ENCODE results near the gene ANKRA2. TPM values are rescaled to one million over a fixed set of nuclear protein-coding genes. Genes with fewer than 3 reads are reported as not detected.

ANKRA2 gene
- total RNA-seq, 2 donors from 2014 or later = 19.1 to 19.7 TPM

- no peak for DNase-seq (ENCODE audit: low spot score)
- intact Hi-C loops (cut with DNase I) = no loop called here
Measured at GRCh38 chr5:73564018-73564417, 1.4 kb downstream of the ANKRA2 start.

DNA sequence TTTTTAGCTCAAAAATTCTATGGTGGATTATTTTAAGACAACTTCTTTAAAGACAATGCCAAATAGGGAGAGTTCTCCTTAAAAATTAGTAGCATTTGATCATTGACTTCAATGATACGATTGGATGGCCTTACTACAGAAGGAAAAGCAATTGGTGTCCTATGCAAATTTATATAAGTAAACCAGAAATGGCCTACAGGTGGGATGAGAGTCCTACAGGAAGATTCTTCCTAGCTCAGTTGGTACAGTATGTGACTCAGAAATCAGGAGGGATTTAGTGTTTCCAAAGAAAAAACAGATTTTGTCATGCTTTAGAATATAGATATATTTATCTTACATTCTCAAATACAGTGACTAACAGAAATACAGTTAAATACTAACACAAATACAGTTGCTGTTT lies 6.5 kb downstream of the ANKRA2 start:
- intact Hi-C loops (cut with DNase I) = no loop called here
- no peak for DNase-seq (ENCODE audit: low spot score)

DNA sequence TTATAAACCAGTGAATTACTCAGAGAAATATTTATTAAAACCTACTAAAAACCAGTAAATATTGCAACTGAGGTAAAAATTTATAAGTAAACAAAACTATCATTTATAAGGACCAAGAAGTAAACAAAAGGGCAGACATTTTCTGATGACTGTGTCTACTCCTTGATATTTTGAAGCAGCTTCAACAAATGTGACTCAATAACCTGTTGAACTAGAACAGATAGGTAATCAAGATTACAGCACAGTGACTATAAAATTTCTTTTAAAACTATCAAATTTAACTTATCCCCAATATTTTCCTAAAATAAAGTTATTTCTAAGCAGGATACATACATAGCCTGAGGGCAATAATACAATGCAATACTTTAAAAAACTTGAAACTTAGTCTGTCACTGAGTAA lies 12.8 kb downstream of the ANKRA2 start:
- no peak for DNase-seq (ENCODE audit: low spot score)
- intact Hi-C loops (cut with DNase I) = no loop called here

- intact Hi-C loops (cut with DNase I) = no loop called here
- no peak for DNase-seq (ENCODE audit: low spot score)
Measured at GRCh38 chr5:73550016-73550415, 15.4 kb downstream of the ANKRA2 start.

DNA sequence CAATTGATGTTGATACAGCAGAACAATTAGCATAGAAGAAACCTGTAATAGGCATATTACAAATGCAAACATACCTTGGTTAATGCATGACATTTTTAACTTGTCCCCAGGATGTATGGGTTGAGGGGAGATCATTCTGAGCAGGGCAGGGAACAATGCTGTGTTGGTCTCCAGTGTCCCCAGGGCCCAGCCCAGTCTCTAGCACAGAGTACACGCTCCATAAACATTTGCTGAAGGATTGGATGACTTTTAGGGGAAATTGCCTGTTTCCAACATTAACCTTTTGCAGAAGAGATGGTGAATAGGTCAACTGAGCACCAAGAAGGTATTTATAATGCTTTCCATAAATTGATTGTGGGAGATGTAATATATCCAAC lies 20.0 kb downstream of the ANKRA2 start:
- intact Hi-C loops (cut with DNase I) = no loop called here
- DNase-seq (ENCODE audit: low spot score) = no peak

DNA sequence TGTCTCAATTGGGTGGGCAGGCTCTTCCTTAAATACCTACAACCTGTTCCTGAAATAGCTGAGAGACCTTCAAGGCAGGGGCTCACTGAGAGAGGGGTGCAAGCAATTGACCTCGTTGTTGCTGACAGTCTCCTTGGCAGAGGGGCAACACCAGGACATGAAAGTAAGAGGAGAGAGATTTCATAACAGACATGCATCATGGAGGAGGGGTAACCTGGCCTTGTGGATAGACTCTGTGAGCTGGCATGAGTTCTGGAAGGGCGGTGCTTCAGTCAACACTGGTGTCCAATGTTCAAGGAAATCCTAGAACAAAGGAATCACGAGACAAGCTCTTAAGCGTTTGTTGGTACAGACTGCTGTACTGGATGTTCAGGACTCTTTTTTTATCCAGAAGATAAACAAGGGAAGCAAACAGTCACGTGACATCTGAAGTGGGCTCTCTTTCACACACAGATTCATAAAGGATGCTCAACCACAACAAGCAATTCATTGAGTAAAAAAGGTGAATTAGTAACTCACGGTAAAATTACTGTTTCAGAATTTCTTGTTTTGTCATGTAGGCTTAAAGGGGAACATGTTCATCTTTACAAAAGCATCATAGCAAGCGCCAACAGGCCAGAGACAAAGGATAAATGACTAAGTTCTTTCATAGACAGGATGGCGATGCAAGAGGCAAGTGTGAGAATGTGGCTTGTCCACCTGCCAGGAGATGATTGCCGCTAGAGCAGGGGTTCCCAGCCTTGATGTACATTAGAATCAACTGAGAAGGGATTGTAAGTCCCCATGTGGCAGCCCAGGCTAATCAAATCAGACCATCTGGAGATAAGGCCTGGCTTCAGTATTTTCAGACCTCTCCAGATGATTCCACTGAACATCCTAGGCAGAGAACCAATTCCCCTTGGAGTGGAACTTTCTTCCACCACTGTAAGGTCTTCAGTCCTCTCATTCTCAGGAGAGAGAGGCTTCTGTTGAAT lies 20.7 kb downstream of the ANKRA2 start:
- intact Hi-C loops (cut with DNase I) = no loop called here
- DNase-seq (ENCODE audit: low spot score) = no peak

DNA sequence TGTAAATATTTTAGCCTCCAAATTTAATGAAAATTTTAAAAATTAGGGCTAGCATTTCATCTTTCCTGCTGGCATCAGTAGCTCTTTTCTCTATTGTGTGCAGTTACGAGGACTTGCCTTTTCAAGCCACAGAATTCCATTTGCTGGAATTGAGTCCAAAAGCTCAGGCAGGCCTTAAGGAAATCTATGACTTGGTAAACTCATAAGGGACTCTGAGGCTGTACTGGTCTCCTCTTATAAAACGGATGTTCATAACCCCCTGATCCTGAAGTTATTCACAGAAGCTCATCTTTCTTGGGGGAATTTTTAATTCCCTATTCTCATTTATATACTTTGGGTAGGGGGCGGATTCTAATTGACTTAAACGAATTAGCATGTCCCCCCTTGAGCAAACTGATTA lies 23.4 kb downstream of the ANKRA2 start:
- DNase-seq (ENCODE audit: low spot score) = no peak
- intact Hi-C loops (cut with DNase I) = no loop called here

DNA sequence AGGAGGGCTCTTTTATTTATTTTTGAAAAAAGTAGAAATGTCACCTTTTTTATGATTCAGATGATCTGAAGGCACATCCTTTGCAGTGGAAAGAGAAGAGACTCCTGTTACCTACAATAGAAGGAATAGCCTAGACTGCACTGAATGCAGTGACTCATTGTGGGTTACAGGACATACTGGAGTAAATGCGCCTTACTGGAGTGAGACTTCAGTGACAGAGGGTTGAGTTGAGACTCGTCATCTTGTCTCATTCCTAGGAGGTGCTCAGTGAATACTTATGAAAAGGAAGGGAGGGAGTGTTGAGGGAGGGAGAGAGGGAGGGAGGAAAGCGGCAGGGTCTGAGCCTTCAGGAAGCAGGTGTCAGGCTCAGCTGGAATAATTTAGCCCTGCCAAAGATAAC lies 25.2 kb downstream of the ANKRA2 start:
- intact Hi-C loops (cut with DNase I) = no loop called here
- DNase-seq (ENCODE audit: low spot score) = no peak

GRCh38 chr5:73539730-73540129 lies 25.7 kb downstream of the ANKRA2 start:
- no peak for DNase-seq (ENCODE audit: low spot score)
- intact Hi-C loops (cut with DNase I) = no loop called here

GRCh38 chr5:73534971-73535370 lies 30.5 kb downstream of the ANKRA2 start:
- intact Hi-C loops (cut with DNase I) = no loop called here

GRCh38 chr5:73534011-73534644 lies 31.3 kb downstream of the ANKRA2 start:
- no peak for DNase-seq (ENCODE audit: low spot score)
- intact Hi-C loops (cut with DNase I) = no loop called here

More at GRCh38 chr5:73534971-73535370, 30.5 kb downstream of the ANKRA2 start:
- DNase-seq (ENCODE audit: low spot score) = no peak

DNA sequence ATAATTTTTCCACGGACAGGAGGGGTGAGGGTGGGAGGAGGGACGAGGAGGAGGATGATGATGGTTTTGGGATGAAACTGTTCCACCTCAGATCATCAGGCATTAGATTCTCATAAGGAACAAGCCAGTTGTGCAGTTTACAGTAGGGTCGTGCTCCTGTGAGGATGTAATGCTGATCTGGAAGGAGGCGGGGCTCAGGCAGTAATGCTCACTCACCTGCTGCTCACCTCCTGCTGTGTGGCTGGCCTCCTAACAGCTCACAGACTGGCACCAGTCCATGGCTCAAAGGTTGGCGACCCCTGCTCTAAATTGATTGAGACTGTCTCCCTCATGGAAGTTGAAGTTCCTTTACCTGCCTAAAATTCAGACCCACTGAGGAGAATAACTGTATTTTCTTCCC lies 33.2 kb downstream of the ANKRA2 start:
- DNase-seq (ENCODE audit: low spot score) = no peak
- intact Hi-C loops (cut with DNase I) = no loop called here

- DNase-seq (ENCODE audit: low spot score) = no peak
- intact Hi-C loops (cut with DNase I) = no loop called here
Measured at GRCh38 chr5:73531356-73531755, 34.1 kb downstream of the ANKRA2 start.

- intact Hi-C loops (cut with DNase I) = loop anchor here in 1 of 2 donors (5.0 kb wide), 1 partner anchor 268 kb away; no protein-coding TSS in a partner anchor
- DNase-seq (ENCODE audit: low spot score) = no peak
Measured at GRCh38 chr5:73529081-73529480, 36.4 kb downstream of the ANKRA2 start.

DNA sequence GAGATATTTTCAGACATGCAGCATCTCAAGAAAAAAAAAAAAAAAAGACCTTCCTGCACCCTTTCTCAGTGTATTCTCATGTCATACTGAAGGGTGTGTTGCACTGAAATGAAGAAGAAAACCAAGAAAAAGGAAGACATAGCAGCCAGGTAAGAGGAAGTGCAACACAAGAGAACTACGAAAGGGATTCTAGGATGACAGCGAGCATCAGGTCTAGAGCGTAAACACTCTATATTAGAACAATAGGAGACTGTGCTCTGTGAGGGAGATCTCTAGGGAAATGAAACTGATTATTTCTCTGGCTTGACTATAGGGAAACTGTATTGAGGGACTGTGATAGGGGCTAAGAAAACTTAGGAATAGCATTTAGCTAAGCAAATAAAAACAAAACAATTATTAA lies 37.2 kb downstream of the ANKRA2 start:
- intact Hi-C loops (cut with DNase I) = loop anchor here in 1 of 2 donors (5.0 kb wide), 1 partner anchor 269 kb away; no protein-coding TSS in a partner anchor
- DNase-seq (ENCODE audit: low spot score) = no peak

DNA sequence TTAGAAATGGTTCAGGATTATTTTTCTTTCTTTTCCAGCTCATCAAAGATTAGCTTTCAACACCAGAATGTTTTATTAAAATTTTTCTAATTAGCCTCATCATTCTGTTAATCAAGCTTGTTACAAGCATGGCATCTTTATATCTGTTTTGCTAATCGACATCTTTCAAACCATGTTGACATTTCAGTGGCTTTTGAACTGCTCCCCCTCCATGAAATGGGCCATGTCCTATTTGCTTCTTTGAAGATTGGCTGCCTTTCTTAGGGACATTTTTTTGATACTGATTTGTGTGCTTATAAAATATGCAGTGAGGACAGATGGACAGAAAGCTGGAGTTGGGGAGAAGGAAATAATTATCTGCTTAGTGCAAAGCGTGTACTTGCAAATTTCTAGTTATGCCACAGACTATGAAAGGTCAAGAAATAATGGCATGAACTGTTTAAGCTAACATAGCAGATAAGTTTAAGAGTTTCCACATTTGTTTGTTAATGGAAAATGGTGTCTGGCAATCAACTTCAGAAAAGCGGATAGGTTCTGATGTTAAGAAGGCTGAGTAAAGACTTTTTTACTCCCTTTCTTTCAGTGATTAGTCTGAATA lies 39.7 kb downstream of the ANKRA2 start:
- DNase-seq (ENCODE audit: low spot score) = no peak
- intact Hi-C loops (cut with DNase I) = loop anchor here in 1 of 2 donors (5.0 kb wide), 1 partner anchor 272 kb away; no protein-coding TSS in a partner anchor

GRCh38 chr5:73523861-73524260 lies 41.6 kb downstream of the ANKRA2 start:
- no peak for DNase-seq (ENCODE audit: low spot score)
- intact Hi-C loops (cut with DNase I) = no loop called here

DNA sequence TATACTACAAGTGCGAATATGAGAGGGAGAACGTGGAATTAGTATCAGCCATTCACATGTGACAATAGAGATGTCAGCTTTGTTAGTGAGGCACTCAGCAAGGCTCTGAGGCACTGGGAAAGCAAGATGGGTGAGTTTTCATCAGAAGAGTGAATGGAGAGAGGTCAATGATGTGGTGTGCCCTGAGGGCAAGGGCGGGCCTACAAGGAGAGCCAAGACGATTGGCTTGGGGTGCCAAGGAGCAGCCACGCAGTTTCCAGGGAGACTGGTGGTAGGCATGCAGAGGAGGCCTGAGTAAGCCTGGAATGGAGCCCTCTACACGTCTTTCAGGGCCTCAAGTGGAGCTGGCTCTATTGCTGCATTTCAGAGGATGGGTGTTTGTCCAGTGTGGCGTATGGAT lies 42.5 kb downstream of the ANKRA2 start:
- DNase-seq (ENCODE audit: low spot score) = no peak

GRCh38 chr5:73519531-73520283 lies 45.7 kb downstream of the ANKRA2 start:
- DNase-seq (ENCODE audit: low spot score) = no peak
- intact Hi-C loops (cut with DNase I) = no loop called here

More for the DNA sequence above, 42.5 kb downstream of the ANKRA2 start:
- intact Hi-C loops (cut with DNase I) = no loop called here
